Activated B cell treated with CpG ODN at 0.5 μM for 24 hours (primary cell): Measurements from ENCODE around the gene BCAN. TPM values are rescaled to one million over a fixed set of nuclear protein-coding genes. Genes with fewer than 3 reads are reported as not detected.
A peak's percentile ranks its signal among the peaks of the same experiment; 100 is the strongest.

ENCODE experiments used
- ATAC-seq: fragments of 200-7000 bp; cut with Tn5 transposase; one replicate; pipeline ENCODE4 v1.10.0; 2021; ENCODE audit warnings: low read depth, mild to moderate bottlenecking, moderate library complexity
- CTCF ChIA-PET: fragments of 350-600 bp; sonication (Branson Sonifier 250); formaldehyde crosslinking; loops from one replicate; lab custom pipeline; 2021; ENCODE audit warnings: antibody characterized with exemption; lab: Charles Lee
- POLR2A ChIA-PET: fragments of 350-600 bp; sonication (Branson Sonifier 250); formaldehyde crosslinking; loops from one replicate; lab custom pipeline; 2021; ENCODE audit warnings: antibody characterized with exemption; lab: Charles Lee
- DNase-seq: peaks from one replicate; pipeline ENCODE4 v3.0.0; 2022
- H3K27ac Mint-ChIP-seq: one replicate; pipeline ENCODE4 v1.8.0; 2020; ENCODE audit warnings: mixed read lengths
- H3K27me3 Mint-ChIP-seq: one replicate; pipeline ENCODE4 v1.8.0; 2021; ENCODE audit warnings: mixed read lengths
- H3K36me3 Mint-ChIP-seq: one replicate; pipeline ENCODE4 v1.8.0; 2021; ENCODE audit warnings: low read depth, mixed read lengths
- H3K4me1 Mint-ChIP-seq: one replicate; pipeline ENCODE4 v1.8.0; 2021; ENCODE audit warnings: mixed read lengths
- H3K4me3 Mint-ChIP-seq: one replicate; pipeline ENCODE4 v1.8.0; 2020; ENCODE audit warnings: mild to moderate bottlenecking, mixed read lengths
- H3K9me3 Mint-ChIP-seq: one replicate; pipeline ENCODE4 v1.8.0; 2020; ENCODE audit warnings: mixed read lengths
- intact Hi-C: fragments of 100-400 bp; cut with micrococcal nuclease; formaldehyde crosslinking; loops from one replicate; pipeline ENCODE4 v1.15.1; 2024
- total RNA-seq: library from RNA; stranded (reverse); gene quantifications from 2 replicates; pipeline ENCODE4 v1.2.3, GENCODE V29; 2022
- TF ChIP-seq, protein P1 (sequence below): fragments of 200-600 bp; IDR thresholded peaks from one replicate; pipeline ENCODE4 v1.8.0; 2022; ENCODE audit warnings: antibody characterized with exemption, mild to moderate bottlenecking

Gene BCAN
- total RNA-seq, 1 donor from 2014 or later: 0.51 TPM

DNA sequence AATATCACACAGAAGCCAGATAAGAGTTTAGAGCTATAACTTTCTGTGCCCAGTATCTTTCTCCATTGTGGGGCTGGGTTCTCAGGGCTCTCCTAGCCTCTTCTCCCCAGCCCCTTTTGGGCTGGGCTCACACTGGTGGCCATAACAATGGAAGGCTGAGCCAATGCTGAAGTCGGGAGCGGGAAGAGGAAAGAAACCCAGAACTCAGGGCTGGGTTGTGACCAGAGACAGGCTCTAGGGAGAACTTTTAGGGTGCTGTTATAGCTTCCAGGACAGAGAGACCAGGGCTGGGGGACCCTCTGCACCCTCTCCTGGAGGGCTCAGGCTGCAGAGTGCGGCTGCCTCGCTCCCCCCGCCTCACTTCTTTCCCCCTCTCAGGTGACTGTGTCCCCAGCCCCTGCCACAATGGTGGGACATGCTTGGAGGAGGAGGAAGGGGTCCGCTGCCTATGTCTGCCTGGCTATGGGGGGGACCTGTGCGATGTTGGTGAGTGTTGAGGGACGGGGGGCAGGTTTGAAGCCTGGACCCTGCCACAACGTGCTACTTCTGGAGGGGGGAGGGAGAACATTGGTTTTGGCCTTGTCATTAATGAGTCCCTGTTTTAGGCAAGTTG is 14.1 kb downstream of the BCAN start:
- CTCF ChIA-PET: interaction anchor here (1.8 to 2.9 kb wide), 2 partner anchors 12 to 29 kb away, joined by 6 to 15 read pairs; no protein-coding TSS in a partner anchor
- Mint-ChIP-seq H3K4me1 (peaks cover 48% of the 10 kb centered on the region), H3K9me3 (no peaks in the 10 kb centered on the region), H3K4me3 (no peak overlapping the region), H3K36me3 (no peaks in the 10 kb centered on the region), H3K27me3 (peaks cover 58% of the 10 kb centered on the region), H3K27ac (no peak overlapping the region)
- POLR2A ChIA-PET: interaction anchor here (1.0 kb wide), 1 partner anchor 30 kb away, joined by 3 read pairs; no protein-coding TSS in a partner anchor
- TF ChIP-seq, protein P1, sequence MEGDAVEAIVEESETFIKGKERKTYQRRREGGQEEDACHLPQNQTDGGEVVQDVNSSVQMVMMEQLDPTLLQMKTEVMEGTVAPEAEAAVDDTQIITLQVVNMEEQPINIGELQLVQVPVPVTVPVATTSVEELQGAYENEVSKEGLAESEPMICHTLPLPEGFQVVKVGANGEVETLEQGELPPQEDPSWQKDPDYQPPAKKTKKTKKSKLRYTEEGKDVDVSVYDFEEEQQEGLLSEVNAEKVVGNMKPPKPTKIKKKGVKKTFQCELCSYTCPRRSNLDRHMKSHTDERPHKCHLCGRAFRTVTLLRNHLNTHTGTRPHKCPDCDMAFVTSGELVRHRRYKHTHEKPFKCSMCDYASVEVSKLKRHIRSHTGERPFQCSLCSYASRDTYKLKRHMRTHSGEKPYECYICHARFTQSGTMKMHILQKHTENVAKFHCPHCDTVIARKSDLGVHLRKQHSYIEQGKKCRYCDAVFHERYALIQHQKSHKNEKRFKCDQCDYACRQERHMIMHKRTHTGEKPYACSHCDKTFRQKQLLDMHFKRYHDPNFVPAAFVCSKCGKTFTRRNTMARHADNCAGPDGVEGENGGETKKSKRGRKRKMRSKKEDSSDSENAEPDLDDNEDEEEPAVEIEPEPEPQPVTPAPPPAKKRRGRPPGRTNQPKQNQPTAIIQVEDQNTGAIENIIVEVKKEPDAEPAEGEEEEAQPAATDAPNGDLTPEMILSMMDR: no peak
- intact Hi-C loops: loop anchor here (2.0 kb wide), 1 partner anchor 71 kb away; no protein-coding TSS in a partner anchor
- DNase-seq: no peak
- no peak for ATAC-seq

DNA sequence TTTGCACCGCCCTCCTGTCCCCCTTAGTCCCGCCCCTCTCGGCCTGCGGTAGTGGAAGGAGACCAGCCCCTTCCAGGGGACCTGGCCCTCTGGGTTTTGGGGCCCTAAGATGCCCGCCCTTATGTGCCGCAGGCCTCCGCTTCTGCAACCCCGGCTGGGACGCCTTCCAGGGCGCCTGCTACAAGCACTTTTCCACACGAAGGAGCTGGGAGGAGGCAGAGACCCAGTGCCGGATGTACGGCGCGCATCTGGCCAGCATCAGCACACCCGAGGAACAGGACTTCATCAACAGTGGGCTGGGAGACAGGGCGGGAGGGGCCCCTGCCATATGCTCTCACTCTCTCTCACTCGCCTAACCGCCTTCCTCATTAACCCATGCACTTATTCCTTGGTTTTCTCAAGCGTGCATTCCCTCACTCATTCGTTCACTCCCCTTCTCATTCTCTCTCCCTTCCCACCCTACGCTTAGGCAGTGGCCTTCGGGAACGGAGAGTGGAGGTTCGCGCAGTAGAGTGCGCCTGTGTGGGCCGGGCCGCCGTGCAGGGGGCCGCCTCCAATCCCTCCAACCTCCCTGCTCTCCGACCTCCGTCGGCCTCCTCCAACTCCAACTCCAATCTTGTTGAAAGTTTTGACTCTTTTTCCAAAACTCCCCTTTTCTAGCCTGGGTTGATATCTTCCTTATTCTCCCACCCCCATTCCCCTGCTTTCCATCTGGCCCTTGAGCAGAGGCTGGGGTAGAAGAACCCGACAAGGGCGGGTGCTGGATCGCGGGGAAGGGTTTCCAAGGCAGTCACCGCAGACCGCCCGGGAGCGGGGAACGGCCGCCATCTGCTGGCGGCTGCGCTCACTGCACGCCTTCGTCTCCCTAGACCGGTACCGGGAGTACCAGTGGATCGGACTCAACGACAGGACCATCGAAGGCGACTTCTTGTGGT is 15.2 kb downstream of the BCAN start:
- H3K27ac Mint-ChIP-seq: no peak overlapping the region
- peak; percentile 51 for ATAC-seq
- H3K9me3 Mint-ChIP-seq: no peaks in the 10 kb centered on the region
- H3K36me3 Mint-ChIP-seq: no peaks in the 10 kb centered on the region
- peaks cover 59% of the 10 kb centered on the region for H3K4me1 Mint-ChIP-seq
- H3K27me3 Mint-ChIP-seq: peaks cover 48% of the 10 kb centered on the region
- peak; percentile 74 for DNase-seq
- ChIA-PET POLR2A (interaction anchor here (1.0 kb wide), 1 partner anchor 31 kb away, joined by 3 read pairs; no protein-coding TSS in a partner anchor), CTCF (interaction anchor here (0.9 to 4.6 kb wide), 8 partner anchors 13 to 271 kb away, joined by 3 to 34 read pairs (median 6); no protein-coding TSS in a partner anchor)
- intact Hi-C loops: loop anchor here (1.0 to 2.0 kb wide), 3 partner anchors 13 to 72 kb away; no protein-coding TSS in a partner anchor
- peak overlapping the region; percentile 78 for H3K4me3 Mint-ChIP-seq
- TF ChIP-seq, protein P1: peak; percentile 56

DNA sequence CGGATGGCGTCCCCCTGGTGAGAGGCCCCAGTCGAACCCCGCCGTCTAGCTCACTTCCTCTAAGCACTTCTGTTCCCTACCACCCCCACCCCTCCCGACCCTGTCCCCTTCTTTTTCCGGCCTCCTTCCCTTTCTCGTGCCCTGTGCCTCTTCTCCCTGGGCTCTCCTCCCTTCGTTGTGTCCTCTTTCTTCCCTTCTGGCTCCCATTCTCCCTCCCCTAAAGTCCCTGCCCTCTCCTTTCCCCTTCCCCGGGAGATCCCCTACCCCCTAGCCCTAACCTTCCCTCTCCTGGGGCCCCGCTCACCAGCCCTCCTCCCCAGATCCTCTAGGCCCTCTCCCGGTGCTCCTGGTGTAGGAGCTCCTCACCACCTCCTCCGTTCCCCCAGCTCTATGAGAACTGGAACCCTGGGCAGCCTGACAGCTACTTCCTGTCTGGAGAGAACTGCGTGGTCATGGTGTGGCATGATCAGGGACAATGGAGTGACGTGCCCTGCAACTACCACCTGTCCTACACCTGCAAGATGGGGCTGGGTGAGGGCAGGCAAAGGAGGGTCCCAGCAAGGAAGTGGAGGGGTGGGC is 15.9 kb downstream of the BCAN start:
- Mint-ChIP-seq H3K27me3 (peaks cover 45% of the 10 kb centered on the region), H3K4me3 (peak overlapping the region; percentile 78), H3K36me3 (no peaks in the 10 kb centered on the region), H3K27ac (peak overlapping the region; percentile 31), H3K9me3 (no peaks in the 10 kb centered on the region), H3K4me1 (peaks cover 66% of the 10 kb centered on the region)
- POLR2A ChIA-PET: no interaction called here
- CTCF ChIA-PET: interaction anchor here (0.9 to 4.6 kb wide), 8 partner anchors 14 to 271 kb away, joined by 3 to 34 read pairs (median 4); no protein-coding TSS in a partner anchor
- DNase-seq (no peak), ATAC-seq (no peak)
- TF ChIP-seq, protein P1: no peak
- intact Hi-C loops: loop anchor here (1.0 to 2.0 kb wide), 3 partner anchors 14 to 73 kb away; no protein-coding TSS in a partner anchor

DNA sequence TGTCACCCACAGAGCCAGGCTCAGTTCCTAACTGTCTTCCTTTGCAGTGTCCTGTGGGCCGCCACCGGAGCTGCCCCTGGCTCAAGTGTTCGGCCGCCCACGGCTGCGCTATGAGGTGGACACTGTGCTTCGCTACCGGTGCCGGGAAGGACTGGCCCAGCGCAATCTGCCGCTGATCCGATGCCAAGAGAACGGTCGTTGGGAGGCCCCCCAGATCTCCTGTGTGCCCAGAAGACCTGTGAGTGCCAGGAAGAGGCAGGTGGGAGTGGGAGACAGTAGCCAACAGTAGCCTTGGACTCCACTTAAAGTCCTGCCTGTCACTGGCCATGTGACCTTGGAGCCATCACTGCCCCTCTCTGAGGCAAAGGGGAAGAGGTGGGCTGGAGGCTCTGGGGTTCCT is 16.6 kb downstream of the BCAN start:
- Mint-ChIP-seq H3K4me1 (peaks cover 73% of the 10 kb centered on the region), H3K27me3 (peaks cover 38% of the 10 kb centered on the region), H3K36me3 (no peaks in the 10 kb centered on the region), H3K9me3 (no peaks in the 10 kb centered on the region), H3K27ac (no peak overlapping the region), H3K4me3 (no peak overlapping the region)
- TF ChIP-seq, protein P1: no peak
- intact Hi-C loops: no loop called here
- POLR2A ChIA-PET: no interaction called here
- DNase-seq (no peak), ATAC-seq (no peak)
- CTCF ChIA-PET: interaction anchor here (0.9 to 4.6 kb wide), 6 partner anchors 20 to 272 kb away, joined by 3 to 34 read pairs (median 4); no protein-coding TSS in a partner anchor
